GM18508 (cell line): ENCODE measurements around the gene NPAS3.

ENCODE experiments used
- ATAC-seq: cut with Tn5 transposase; IDR thresholded peaks from one replicate; pipeline ENCODE4 v1.9.1; 2021; ENCODE audit warnings: moderate number of reproducible peaks; ENCODE audit not compliant: insufficient read depth, unreplicated experiment

Gene NPAS3

DNA sequence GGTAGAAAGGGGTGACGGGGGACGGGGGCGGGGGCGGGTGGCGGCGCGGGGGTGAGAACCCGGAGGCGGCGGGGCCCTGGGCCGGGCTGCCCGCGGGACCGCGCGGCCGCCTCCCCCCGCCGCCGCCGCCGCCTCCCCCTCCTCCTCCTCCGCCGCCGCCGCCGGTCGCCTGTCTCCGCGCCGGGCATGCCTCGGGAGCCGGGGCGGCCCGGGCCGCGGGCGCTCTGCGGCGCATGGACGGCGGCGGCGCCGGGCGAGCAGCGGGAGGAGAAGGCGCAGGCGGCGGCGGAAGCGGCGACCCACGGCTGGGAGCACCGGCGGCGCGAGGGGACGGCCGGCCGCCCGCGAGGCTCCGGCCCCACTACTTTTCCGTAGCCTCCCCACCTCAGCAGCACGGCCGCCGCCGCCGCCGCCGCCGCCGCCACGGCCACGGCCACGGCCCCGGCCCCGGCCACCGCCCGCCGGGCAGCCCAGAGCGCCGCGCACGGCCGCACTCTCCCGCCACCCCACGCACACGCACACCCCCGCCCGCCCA is at the start of gene NPAS3:
Gene NPAS3, plus strand, starts transcription at position 161 of the 535 bp plus-strand sequence.
- no peak for ATAC-seq

DNA sequence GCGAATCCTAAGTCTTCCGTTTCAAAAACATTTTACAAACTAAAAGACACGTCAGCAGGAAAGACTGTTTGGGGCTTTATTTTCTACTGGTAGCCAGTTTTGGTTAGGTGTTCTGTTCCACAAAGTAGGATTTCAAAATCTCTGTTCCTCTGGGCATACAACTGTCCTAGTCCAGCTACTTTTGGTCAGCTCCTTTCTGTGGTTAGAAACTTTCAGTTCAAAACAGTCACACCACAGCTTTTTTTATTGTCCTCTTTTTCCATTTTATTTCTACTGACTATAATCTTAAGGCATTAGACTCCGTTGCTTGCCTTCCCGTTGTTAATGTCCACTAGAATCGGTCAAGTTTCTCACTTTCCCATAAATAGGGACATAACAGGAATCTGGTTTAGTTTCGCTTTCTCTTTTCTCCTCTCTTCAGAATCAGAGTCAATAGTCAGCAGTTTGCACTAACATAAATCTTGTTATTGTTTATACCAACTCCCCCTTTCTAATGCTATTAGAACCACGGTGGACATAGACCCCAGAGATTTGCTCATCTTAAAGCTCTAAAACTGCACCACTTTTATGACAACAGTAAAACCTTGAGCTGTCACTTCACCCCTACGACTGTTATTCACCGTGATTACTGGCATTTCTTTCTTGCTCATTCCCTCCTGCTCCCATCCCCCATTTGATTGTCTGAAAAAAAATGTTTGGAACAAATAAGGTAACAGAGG is 41.5 kb upstream of the NPAS3 start:
- no peak for ATAC-seq

GRCh38 chr14:32897698-32898064 is 41.0 kb upstream of the NPAS3 start:
- ATAC-seq, result no peak

DNA sequence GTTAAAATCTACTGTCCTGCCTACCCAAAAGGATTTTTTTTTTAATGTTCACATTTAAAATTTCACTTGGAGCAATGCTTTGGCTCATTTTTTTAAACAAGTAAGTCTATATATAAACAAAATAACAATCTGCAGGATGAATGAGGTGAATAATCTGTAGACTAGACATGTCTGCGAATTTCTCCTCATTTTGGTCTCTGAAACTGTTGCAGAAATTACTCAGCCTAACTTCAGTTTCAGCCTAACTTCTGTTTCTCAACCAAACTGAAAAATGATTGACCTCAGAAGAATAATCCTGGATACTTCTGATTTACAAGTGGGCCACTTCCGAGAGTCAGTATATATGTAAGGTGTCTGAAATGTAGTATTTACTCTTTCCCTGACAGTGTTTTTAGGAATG is 39.8 kb upstream of the NPAS3 start:
- ATAC-seq, result no peak

DNA sequence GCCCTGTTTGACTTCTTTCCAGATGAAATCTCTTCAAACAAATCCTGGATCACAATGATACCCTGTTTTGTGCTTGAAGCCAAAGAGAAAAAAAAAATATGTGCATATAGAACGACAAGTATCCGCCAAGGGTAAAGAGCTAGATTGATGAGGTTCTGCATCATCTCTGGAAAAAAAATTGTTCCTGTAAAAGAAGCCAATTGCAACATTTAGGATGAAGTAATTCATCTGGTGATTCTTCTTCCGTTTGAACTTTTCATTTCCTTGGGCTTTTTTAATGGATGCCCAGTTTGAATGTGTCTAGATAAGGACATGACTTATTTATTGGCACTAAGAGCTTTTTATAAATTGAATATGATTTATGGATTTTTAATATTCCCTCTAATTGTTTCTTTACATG is 38.1 kb upstream of the NPAS3 start:
- no peak for ATAC-seq

- no peak for ATAC-seq
Measured at GRCh38 chr14:32905013-32905412, 33.7 kb upstream of the NPAS3 start.

- ATAC-seq, result no peak
Measured at GRCh38 chr14:32906672-32907071, 32.0 kb upstream of the NPAS3 start.

GRCh38 chr14:32908196-32909084 is 30.2 kb upstream of the NPAS3 start:
- ATAC-seq, result no peak

DNA sequence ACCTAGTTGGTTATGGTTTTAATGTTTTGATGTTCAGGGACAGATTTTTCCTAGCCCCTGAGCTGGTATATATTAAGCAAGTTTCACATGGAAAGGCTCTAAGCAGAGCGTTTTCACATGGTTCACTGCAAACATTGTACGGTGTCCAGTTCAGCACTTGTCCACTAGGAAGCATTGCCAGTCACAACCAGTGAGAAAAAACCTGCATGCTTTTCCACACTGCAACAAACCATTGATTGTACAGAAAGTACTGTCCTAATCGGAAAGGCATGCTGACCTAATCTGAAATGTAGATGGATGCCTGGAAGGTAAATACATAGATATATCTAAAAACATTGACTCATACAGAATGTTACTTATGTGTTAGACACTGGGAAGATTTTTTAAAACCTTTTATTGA is 25.0 kb upstream of the NPAS3 start:
- no peak for ATAC-seq

- ATAC-seq, result no peak
Measured at GRCh38 chr14:32914391-32914790, 24.3 kb upstream of the NPAS3 start.

GRCh38 chr14:32920696-32921276 is 17.9 kb upstream of the NPAS3 start:
- ATAC-seq, result no peak

DNA sequence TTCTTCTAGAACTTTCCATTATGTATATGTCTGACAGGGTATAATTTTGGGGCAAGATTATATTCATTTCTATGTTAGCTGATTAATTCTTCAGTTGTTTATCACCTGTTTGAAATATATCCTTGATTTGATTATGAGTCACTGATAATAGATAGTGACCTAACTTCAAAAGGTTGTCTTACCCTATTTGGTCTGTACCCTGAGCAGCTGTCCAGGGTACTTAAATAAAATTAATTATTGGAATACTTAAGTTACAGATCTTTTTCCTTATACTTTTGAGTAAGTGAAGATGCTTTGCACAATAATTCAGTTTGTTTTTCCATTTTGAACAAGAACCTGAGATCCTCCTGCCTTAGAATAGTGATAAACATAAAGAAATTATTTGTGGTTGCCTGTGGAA is 13.2 kb upstream of the NPAS3 start:
- ATAC-seq, result no peak

DNA sequence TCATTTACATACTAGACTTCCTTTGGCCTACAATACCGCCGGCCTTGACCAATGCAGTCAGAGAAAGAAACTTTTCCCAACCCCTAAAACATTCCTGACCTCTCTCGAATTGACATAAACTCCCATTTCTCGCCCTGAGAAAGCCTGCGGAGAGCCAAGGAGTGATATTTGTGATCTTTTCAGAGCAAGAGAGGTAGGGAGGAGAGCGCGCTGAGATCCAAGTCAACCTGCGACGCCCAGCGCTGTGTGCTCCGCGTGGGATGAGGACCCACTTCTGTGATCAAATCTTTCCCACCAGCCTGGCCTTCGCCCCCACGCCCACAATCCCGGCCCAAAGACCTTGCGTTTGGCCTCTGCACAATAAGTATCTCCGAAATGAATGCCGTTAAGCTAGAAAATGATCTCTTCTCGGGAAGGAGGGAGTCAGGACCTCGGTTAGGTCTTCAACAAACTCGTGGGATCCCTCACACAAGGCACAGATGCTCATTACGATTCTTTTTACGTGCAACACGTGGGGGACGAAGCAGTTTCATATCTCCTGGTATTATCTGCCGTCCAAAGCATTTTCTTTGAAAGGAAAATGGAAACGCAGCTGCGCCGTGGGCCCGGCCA is 6.3 kb upstream of the NPAS3 start:
- ATAC-seq, result no peak

- no peak for ATAC-seq
Measured at GRCh38 chr14:32932914-32933628, 5.6 kb upstream of the NPAS3 start.

DNA sequence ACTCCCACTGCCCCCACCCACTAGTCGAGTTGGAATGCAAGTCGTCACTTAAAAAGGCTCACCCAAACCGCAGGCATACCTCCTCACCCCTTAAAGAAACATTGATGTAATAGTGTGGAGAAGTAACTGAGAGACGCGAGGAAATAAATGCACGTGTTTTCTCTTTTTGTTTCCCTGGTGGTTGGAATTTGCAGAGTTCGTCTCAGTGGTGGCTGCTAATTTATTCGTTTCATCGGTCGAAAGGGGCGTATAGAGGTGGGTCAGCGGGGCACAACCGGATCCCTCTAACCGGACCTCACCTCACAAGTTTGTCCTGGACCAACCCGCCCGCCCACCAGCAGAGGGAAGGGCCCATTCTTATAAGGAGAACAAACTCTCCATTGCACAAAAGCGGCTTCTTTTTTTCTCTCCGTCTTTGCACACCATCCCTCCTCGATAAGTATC is 5.0 kb upstream of the NPAS3 start:
- no peak for ATAC-seq

DNA sequence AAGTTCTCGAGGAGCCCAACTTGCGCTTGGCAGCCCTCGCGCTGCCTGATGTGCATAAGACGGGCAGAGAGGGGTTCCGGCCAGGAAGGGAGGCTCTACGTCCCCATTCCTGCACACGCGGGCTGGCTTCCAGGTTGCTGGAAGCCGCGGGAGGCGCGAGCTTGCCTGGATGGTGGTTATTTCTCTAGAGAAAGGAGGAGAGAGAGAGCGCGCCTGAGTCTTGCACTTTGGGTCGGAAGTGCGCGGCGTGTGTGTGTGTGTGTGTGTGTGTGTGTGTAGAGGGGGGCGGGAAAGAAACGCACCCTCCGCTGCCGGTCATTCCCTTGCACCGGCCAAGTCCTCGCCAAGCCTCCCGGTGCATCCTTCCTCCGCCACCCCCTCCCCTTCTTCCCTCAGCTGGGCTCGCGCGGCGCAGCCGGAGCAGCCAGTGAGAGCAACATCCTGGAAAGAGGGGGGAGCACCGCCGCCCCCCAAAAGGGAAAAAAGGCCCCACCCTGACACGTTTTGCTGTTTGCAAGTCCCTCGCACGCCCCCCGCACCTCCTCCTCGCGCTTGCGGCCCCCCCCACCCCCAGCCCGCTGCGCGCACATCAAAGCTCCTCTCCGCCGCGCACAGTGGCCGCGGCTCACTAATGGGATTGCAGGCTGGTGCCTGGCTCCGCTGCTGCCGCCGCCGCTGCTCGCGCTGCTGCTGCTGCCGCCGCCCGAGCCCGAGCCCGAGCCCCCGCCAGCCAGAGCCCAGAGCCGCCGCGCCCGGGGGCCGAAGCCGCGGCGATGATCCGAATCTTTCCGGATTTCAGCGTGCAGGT is 4.4 kb upstream of the NPAS3 start:
- no peak for ATAC-seq

- ATAC-seq, result no peak
Measured at GRCh38 chr14:32934881-32935633, 3.6 kb upstream of the NPAS3 start.

GRCh38 chr14:32939254-32940065 is 781 bp downstream of the NPAS3 start:
- no peak for ATAC-seq
